Brain microvascular endothelial cell (primary cell): ENCODE data around the gene CLMP.
A peak's percentile ranks its signal among the peaks of the same experiment; 100 is the strongest.

ENCODE experiments used
- DNase-seq: peaks from one replicate; pipeline ENCODE4 v3.0.0-alpha.2; 2020
- H3K27ac ChIP-seq: fragments of 250-450 bp; sonication (Bioruptor Pico); 2 replicates; pipeline ENCODE4 v1.5.1; 2020; ENCODE audit warnings: mild to moderate bottlenecking, moderate library complexity
- H3K27me3 ChIP-seq: fragments of 250-450 bp; sonication (Bioruptor Pico); replicated peaks from 2 replicates; pipeline ENCODE4 v1.5.1; 2020; ENCODE audit warnings: mild to moderate bottlenecking
- H3K36me3 ChIP-seq: fragments of 250-450 bp; sonication (Bioruptor Pico); replicated peaks from 2 replicates; pipeline ENCODE4 v1.5.1; 2020; ENCODE audit warnings: mild to moderate bottlenecking
- H3K4me3 ChIP-seq: 2 replicates; pipeline ENCODE4 v1.5.1; 2011; ENCODE audit warnings: low read depth, mild to moderate bottlenecking, control low read depth, low read length, moderate library complexity
- CTCF ChIP-seq: IDR thresholded peaks from 2 replicates; pipeline ENCODE4 v1.5.1; 2011; ENCODE audit warnings: low read depth, mild to moderate bottlenecking, moderate library complexity, low read length, control low read depth, inconsistent platforms; ENCODE audit errors: missing control alignments
- in situ Hi-C: cut with HindIII; loops from 2 replicates; pipeline ENCODE4 v1.10.0; 2017; ENCODE audit warnings: low sequenced_read_pairs, low pct_ligation_motif_present

CLMP gene

GRCh38 chr11:123174196-123175183, 20.6 kb downstream of the CLMP start:
- in situ Hi-C loops: no loop called here
- no peak for TF ChIP-seq CTCF

GRCh38 chr11:123173856-123174186, 21.2 kb downstream of the CLMP start:
- in situ Hi-C loops: no loop called here
- H3K36me3 ChIP-seq: no peaks in the 10 kb centered on the region
- H3K27me3 ChIP-seq: no peaks in the 10 kb centered on the region
- no peak for TF ChIP-seq CTCF
- peak overlapping the region; percentile 24 for H3K27ac ChIP-seq
- no peak overlapping the region for H3K4me3 ChIP-seq
- DNase-seq: no peak

More at GRCh38 chr11:123174196-123175183, 20.6 kb downstream of the CLMP start:
- Histone ChIP-seq H3K4me3 (no peak overlapping the region), H3K36me3 (no peaks in the 10 kb centered on the region), H3K27me3 (no peaks in the 10 kb centered on the region), H3K27ac (peak overlapping the region; percentile 34)
- DNase-seq: peak; percentile 78

- DNase-seq: peak; percentile 87
- TF ChIP-seq CTCF: no peak
- Histone ChIP-seq H3K4me3 (no peak overlapping the region), H3K36me3 (no peaks in the 10 kb centered on the region), H3K27ac (peak overlapping the region; percentile 24), H3K27me3 (no peaks in the 10 kb centered on the region)
- in situ Hi-C loops: no loop called here
Measured at GRCh38 chr11:123173040-123173855, 21.8 kb downstream of the CLMP start.

GRCh38 chr11:123170929-123171328, 24.1 kb downstream of the CLMP start:
- Histone ChIP-seq H3K27me3 (no peaks in the 10 kb centered on the region), H3K4me3 (no peak overlapping the region), H3K27ac (no peak overlapping the region), H3K36me3 (no peaks in the 10 kb centered on the region)
- TF ChIP-seq CTCF: no peak
- in situ Hi-C loops: no loop called here
- no peak for DNase-seq

GRCh38 chr11:123169821-123170220, 25.2 kb downstream of the CLMP start:
- no peak for DNase-seq
- Histone ChIP-seq H3K36me3 (no peaks in the 10 kb centered on the region), H3K4me3 (no peak overlapping the region), H3K27ac (no peak overlapping the region), H3K27me3 (no peaks in the 10 kb centered on the region)
- TF ChIP-seq CTCF: no peak
- in situ Hi-C loops: no loop called here
